ENCODE data around the gene HPSE2. TPM values are rescaled to one million over a fixed set of nuclear protein-coding genes. Genes with fewer than 3 reads are reported as not detected.

HPSE2 gene
- total and polyA plus RNA-seq, 2 donors (not counting 1 experiment from before 2014, with no cell fraction given) = not detected

- no peak overlapping the region for H3K27ac Mint-ChIP-seq
- Histone ChIP-seq H3K9me3 (ENCODE audit: control extremely low read depth in 1 of 3, control insufficient read depth in 2 of 3, insufficient read depth in 1 of 3, low read length in 2 of 3) (no peaks in the 10 kb centered on the region), H2AFZ (ENCODE audit: insufficient read depth, low read depth, low read length, poor library complexity, severe bottlenecking) (no peak overlapping the region), H3K27me3 (replicated peaks in 1 of 4; ENCODE audit: control extremely low read depth in 1 of 4, control insufficient read depth in 3 of 4, insufficient read depth in 4 of 4, low read length in 3 of 4) (peaks cover 0 to 3% (median 1%) of the 10 kb centered on the region in 4 experiments), H4K20me1 (ENCODE audit: control insufficient read depth, insufficient read depth, low read length, poor library complexity, severe bottlenecking) (no peaks in the 10 kb centered on the region), H3K9ac (ENCODE audit: low read length) (no peak overlapping the region), H3K4me3 (ENCODE audit: control extremely low read depth in 1 of 5, extremely low read depth in 1 of 5, insufficient read depth in 1 of 5, low read depth in 2 of 5, low read length in 4 of 5) (no peak overlapping the region), H3K79me2 (ENCODE audit: control insufficient read depth, insufficient read depth, low read length) (no peaks in the 10 kb centered on the region), H3K27ac (ENCODE audit: low read length in 2 of 2) (no peak overlapping the region), H3K4me2 (replicated peaks; ENCODE audit: low read depth, low read length, poor library complexity, severe bottlenecking) (no peak overlapping the region), H3K36me3 (replicated peaks in 1 of 2; ENCODE audit: control extremely low read depth in 1 of 2, control insufficient read depth in 1 of 2, extremely low read depth in 1 of 2, insufficient read depth in 2 of 2, low read length in 1 of 2) (no peaks in the 10 kb centered on the region), H3K4me1 (ENCODE audit: control insufficient read depth in 2 of 2, insufficient read depth in 2 of 2, low read length in 2 of 2) (no peaks in the 10 kb centered on the region)
- H3K27me3 Mint-ChIP-seq = peaks cover 16% of the 10 kb centered on the region
- CTCF ChIA-PET = no interaction called here
- no peak for DNase-seq
- no peaks in the 10 kb centered on the region for H3K9me3 Mint-ChIP-seq (ENCODE audit: insufficient read depth)
- TF ChIP-seq, protein P1, sequence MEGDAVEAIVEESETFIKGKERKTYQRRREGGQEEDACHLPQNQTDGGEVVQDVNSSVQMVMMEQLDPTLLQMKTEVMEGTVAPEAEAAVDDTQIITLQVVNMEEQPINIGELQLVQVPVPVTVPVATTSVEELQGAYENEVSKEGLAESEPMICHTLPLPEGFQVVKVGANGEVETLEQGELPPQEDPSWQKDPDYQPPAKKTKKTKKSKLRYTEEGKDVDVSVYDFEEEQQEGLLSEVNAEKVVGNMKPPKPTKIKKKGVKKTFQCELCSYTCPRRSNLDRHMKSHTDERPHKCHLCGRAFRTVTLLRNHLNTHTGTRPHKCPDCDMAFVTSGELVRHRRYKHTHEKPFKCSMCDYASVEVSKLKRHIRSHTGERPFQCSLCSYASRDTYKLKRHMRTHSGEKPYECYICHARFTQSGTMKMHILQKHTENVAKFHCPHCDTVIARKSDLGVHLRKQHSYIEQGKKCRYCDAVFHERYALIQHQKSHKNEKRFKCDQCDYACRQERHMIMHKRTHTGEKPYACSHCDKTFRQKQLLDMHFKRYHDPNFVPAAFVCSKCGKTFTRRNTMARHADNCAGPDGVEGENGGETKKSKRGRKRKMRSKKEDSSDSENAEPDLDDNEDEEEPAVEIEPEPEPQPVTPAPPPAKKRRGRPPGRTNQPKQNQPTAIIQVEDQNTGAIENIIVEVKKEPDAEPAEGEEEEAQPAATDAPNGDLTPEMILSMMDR (IDR thresholded peaks at IDR 0.05) = no peak
- TF ChIP-seq EZH2 (IDR thresholded peaks at IDR 0.05; ENCODE audit: borderline replicate concordance, insufficient read depth, low read depth, low read length, poor library complexity, severe bottlenecking) = no peak
- POLR2A ChIA-PET = no interaction called here
- no peak for ATAC-seq (ENCODE audit: low read depth)
- no peaks in the 10 kb centered on the region for H3K4me1 Mint-ChIP-seq
- H3K4me3 Mint-ChIP-seq = no peak overlapping the region
- no CpG with 5 or more reads among the region's 1 CpG for WGBS (ENCODE audit: insufficient coverage)
- intact Hi-C loops (cut with micrococcal nuclease) = no loop called here
Measured at GRCh38 chr10:98713586-98713985, 522.1 kb downstream of the HPSE2 start.

- peaks cover 0 to 8% (median 0%) of the 10 kb centered on the region in 4 experiments for H3K27me3 ChIP-seq (replicated peaks in 1 of 4; ENCODE audit: control extremely low read depth in 1 of 4, control insufficient read depth in 3 of 4, insufficient read depth in 4 of 4, low read length in 3 of 4)
- intact Hi-C loops (cut with micrococcal nuclease) = no loop called here
- Mint-ChIP-seq H3K4me1 (no peaks in the 10 kb centered on the region), H3K27me3 (peaks cover 22% of the 10 kb centered on the region), H3K9me3 (ENCODE audit: insufficient read depth) (no peaks in the 10 kb centered on the region), H3K27ac (no peak overlapping the region), H3K4me3 (no peak overlapping the region)
- DNase-seq (no peak), ATAC-seq (ENCODE audit: low read depth) (no peak)
- 51% methylated on average over 5 of the region's 5 CpGs for WGBS (ENCODE audit: insufficient coverage)
- no peak overlapping the region for H3K27ac ChIP-seq (ENCODE audit: low read length in 2 of 2)
- no peaks in the 10 kb centered on the region for H3K36me3 ChIP-seq (replicated peaks in 1 of 2; ENCODE audit: control extremely low read depth in 1 of 2, control insufficient read depth in 1 of 2, extremely low read depth in 1 of 2, insufficient read depth in 2 of 2, low read length in 1 of 2)
- no peak overlapping the region for H3K9ac ChIP-seq (ENCODE audit: low read length)
- H2AFZ ChIP-seq (ENCODE audit: insufficient read depth, low read depth, low read length, poor library complexity, severe bottlenecking) = no peak overlapping the region
- no peak overlapping the region for H3K4me2 ChIP-seq (replicated peaks; ENCODE audit: low read depth, low read length, poor library complexity, severe bottlenecking)
- no peaks in the 10 kb centered on the region for H4K20me1 ChIP-seq (ENCODE audit: control insufficient read depth, insufficient read depth, low read length, poor library complexity, severe bottlenecking)
- H3K4me1 ChIP-seq (ENCODE audit: control insufficient read depth in 2 of 2, insufficient read depth in 2 of 2, low read length in 2 of 2) = no peaks in the 10 kb centered on the region
- TF ChIP-seq EZH2 (IDR thresholded peaks at IDR 0.05; ENCODE audit: borderline replicate concordance, insufficient read depth, low read depth, low read length, poor library complexity, severe bottlenecking) = no peak
- TF ChIP-seq, protein P1 (IDR thresholded peaks at IDR 0.05) = no peak
- H3K79me2 ChIP-seq (ENCODE audit: control insufficient read depth, insufficient read depth, low read length) = no peaks in the 10 kb centered on the region
- H3K4me3 ChIP-seq (ENCODE audit: control extremely low read depth in 1 of 5, extremely low read depth in 1 of 5, insufficient read depth in 1 of 5, low read depth in 2 of 5, low read length in 4 of 5) = no peak overlapping the region
- ChIA-PET POLR2A (no interaction called here), CTCF (no interaction called here)
- H3K9me3 ChIP-seq (ENCODE audit: control extremely low read depth in 1 of 3, control insufficient read depth in 2 of 3, insufficient read depth in 1 of 3, low read length in 2 of 3) = peaks cover 0 to 2% (median 0%) of the 10 kb centered on the region in 3 donors
Measured at GRCh38 chr10:98696516-98696915, 539.1 kb downstream of the HPSE2 start.
